Bone marrow (tissue), 2 donors: ENCODE data around the gene CFAP77.

Experiments used
- DNase-seq, 2 donors: peaks; one replicate each; lab custom pipeline; 2025; lab: John Stamatoyannopoulos, UW

CFAP77 gene

GRCh38 chr9:132582276-132582785, 172.3 kb downstream of the CFAP77 start, which contains the start of gene BARHL1:
Gene BARHL1, plus strand, starts transcription at chr9:132582606. Its CDS starts 192 bp downstream, at chr9:132582798.
- DNase-seq: no peak

- no peak for DNase-seq
Measured at GRCh38 chr9:132582786-132583583, 173.0 kb downstream of the CFAP77 start.

- DNase-seq: no peak
Measured at GRCh38 chr9:132583584-132584304, 173.7 kb downstream of the CFAP77 start.

- DNase-seq: no peak
Measured at GRCh38 chr9:132584601-132585560, 174.9 kb downstream of the CFAP77 start.

GRCh38 chr9:132585954-132586829, 176.2 kb downstream of the CFAP77 start:
- no peak for DNase-seq

GRCh38 chr9:132586830-132587591, 177.0 kb downstream of the CFAP77 start:
- no peak for DNase-seq

GRCh38 chr9:132587592-132587955, 177.6 kb downstream of the CFAP77 start:
- no peak for DNase-seq

GRCh38 chr9:132588098-132588497, 178.1 kb downstream of the CFAP77 start:
- DNase-seq: no peak

GRCh38 chr9:132588501-132589147, 178.6 kb downstream of the CFAP77 start:
- no peak for DNase-seq

- DNase-seq: no peak
Measured at GRCh38 chr9:132589148-132590036, 179.4 kb downstream of the CFAP77 start.

- DNase-seq: no peak
Measured at GRCh38 chr9:132590037-132590317, 180.0 kb downstream of the CFAP77 start.

- DNase-seq: no peak
Measured at GRCh38 chr9:132590318-132591182, 180.5 kb downstream of the CFAP77 start.

GRCh38 chr9:132591244-132591643, 181.2 kb downstream of the CFAP77 start:
- DNase-seq: no peak

GRCh38 chr9:132591751-132592314, 181.8 kb downstream of the CFAP77 start:
- DNase-seq: no peak

GRCh38 chr9:132592451-132592850, 182.4 kb downstream of the CFAP77 start:
- DNase-seq: no peak

- no peak for DNase-seq
Measured at GRCh38 chr9:132594412-132594811, 184.4 kb downstream of the CFAP77 start.

- no peak for DNase-seq
Measured at GRCh38 chr9:132595319-132595718, 185.3 kb downstream of the CFAP77 start.

GRCh38 chr9:132596200-132596599, 186.2 kb downstream of the CFAP77 start:
- DNase-seq: no peak
